HEK293 (cell line): ENCODE results near the gene EHMT1.

Experiments
- CTCF ChIA-PET: fragments of 350-600 bp; formaldehyde crosslinking; extraction: SDS; loops from one replicate; lab custom pipeline; 2021; ENCODE audit warnings: antibody characterized with exemption; lab: Yijun Ruan, JAX
- POLR2A ChIA-PET: fragments of 300-600 bp; formaldehyde crosslinking; extraction: SDS; loops from one replicate; lab custom pipeline; 2020; ENCODE audit warnings: antibody characterized with exemption, inconsistent platforms; lab: Yijun Ruan, JAX
- H3K27ac ChIP-seq: fragments of 200-500 bp; sonication (Bioruptor generic); 2 replicates; pipeline ENCODE4 v1.5.1; 2014; ENCODE audit warnings: low read depth, low read length, control low read depth, inconsistent platforms; ENCODE audit errors: extremely low read depth
- H3K36me3 ChIP-seq, 2 experiments: fragments of 200-500 bp in 1 of 2; sonication (Bioruptor generic) in 1 of 2; 1 replicate in 1 of 2; 2 replicates in 1 of 2; pipeline ENCODE4 v1.5.1; 2014 to 2017; ENCODE audit warnings: inconsistent platforms in 2 of 2, low read length in 2 of 2; ENCODE audit not compliant: control insufficient read depth in 2 of 2, insufficient read depth in 1 of 2
- H3K4me1 ChIP-seq: fragments of 200-500 bp; sonication (Bioruptor generic); 2 replicates; pipeline ENCODE4 v1.5.1; 2014; ENCODE audit warnings: mild to moderate bottlenecking, low read length, inconsistent platforms; ENCODE audit not compliant: control insufficient read depth, insufficient read depth
- H3K4me3 ChIP-seq: 2 replicates; pipeline ENCODE4 v1.5.1; 2011; ENCODE audit warnings: low read depth, mild to moderate bottlenecking, control low read depth, low read length, moderate library complexity
- H3K9me3 ChIP-seq: fragments of 200-500 bp; sonication (Bioruptor generic); 2 replicates; pipeline ENCODE4 v1.5.1; 2014; ENCODE audit warnings: low read depth, low read length, inconsistent platforms; ENCODE audit not compliant: control insufficient read depth, insufficient read depth
- GFI1B ChIP-seq: fragments of 450-650 bp; formaldehyde crosslinking; IDR thresholded peaks from 2 replicates; pipeline ENCODE4 v1.5.1; 2016; ENCODE audit warnings: missing biosample characterization, missing genetic modification characterization
- GLIS2 ChIP-seq: fragments of 450-650 bp; formaldehyde crosslinking; IDR thresholded peaks from 2 replicates; pipeline ENCODE4 v1.5.1; 2016; ENCODE audit warnings: missing biosample characterization, missing genetic modification characterization
- IKZF3 ChIP-seq: fragments of 450-650 bp; IDR thresholded peaks from 2 replicates; pipeline ENCODE4 v1.5.0; 2018; ENCODE audit warnings: missing biosample characterization, mild to moderate bottlenecking, missing genetic modification characterization, moderate library complexity
- KLF10 ChIP-seq: fragments of 450-650 bp; IDR thresholded peaks from 2 replicates; pipeline ENCODE4 v1.5.1; 2018; ENCODE audit warnings: missing biosample characterization, mild to moderate bottlenecking, missing genetic modification characterization
- MZF1 ChIP-seq: fragments of 450-650 bp; formaldehyde crosslinking; IDR thresholded peaks from 2 replicates; pipeline ENCODE4 v1.5.1; 2017; ENCODE audit warnings: missing biosample characterization, missing genetic modification characterization, borderline replicate concordance
- SCRT2 ChIP-seq: fragments of 450-650 bp; formaldehyde crosslinking; IDR thresholded peaks from 2 replicates; pipeline ENCODE4 v1.5.1; 2016; ENCODE audit warnings: missing biosample characterization, missing genetic modification characterization
- SP7 ChIP-seq: fragments of 450-650 bp; formaldehyde crosslinking; IDR thresholded peaks from 2 replicates; pipeline ENCODE4 v1.5.1; 2016; ENCODE audit warnings: missing biosample characterization, missing genetic modification characterization
- ZBTB6 ChIP-seq: fragments of 450-650 bp; formaldehyde crosslinking; IDR thresholded peaks from 2 replicates; pipeline ENCODE4 v1.5.1; 2017; ENCODE audit warnings: missing biosample characterization, missing genetic modification characterization
- ZBTB8A ChIP-seq: fragments of 450-650 bp; formaldehyde crosslinking; IDR thresholded peaks from 2 replicates; pipeline ENCODE4 v1.5.1; 2016; ENCODE audit warnings: missing biosample characterization, missing genetic modification characterization
- ZNF16 ChIP-seq: fragments of 450-650 bp; formaldehyde crosslinking; IDR thresholded peaks from 2 replicates; pipeline ENCODE4 v1.5.1; 2016; ENCODE audit warnings: low read depth, missing biosample characterization, missing genetic modification characterization
- ZNF174 ChIP-seq: fragments of 450-650 bp; formaldehyde crosslinking; IDR thresholded peaks from 2 replicates; pipeline ENCODE4 v1.5.0; 2017; ENCODE audit warnings: missing biosample characterization, mild to moderate bottlenecking, missing genetic modification characterization
- ZNF221 ChIP-seq: fragments of 450-650 bp; formaldehyde crosslinking; IDR thresholded peaks from 2 replicates; pipeline ENCODE4 v1.5.1; 2017; ENCODE audit warnings: missing biosample characterization, missing genetic modification characterization, borderline replicate concordance
- ZNF23 ChIP-seq: fragments of 450-650 bp; formaldehyde crosslinking; IDR thresholded peaks from 2 replicates; pipeline ENCODE4 v1.5.1; 2016; ENCODE audit warnings: missing biosample characterization, missing genetic modification characterization, borderline replicate concordance
- ZNF26 ChIP-seq: fragments of 450-650 bp; formaldehyde crosslinking; IDR thresholded peaks from 2 replicates; pipeline ENCODE4 v1.5.1; 2016; ENCODE audit warnings: missing biosample characterization, missing genetic modification characterization
- ZNF292 ChIP-seq: fragments of 450-650 bp; formaldehyde crosslinking; IDR thresholded peaks from 2 replicates; pipeline ENCODE4 v1.5.1; 2016; ENCODE audit warnings: low read depth, missing biosample characterization, missing genetic modification characterization, borderline replicate concordance
- ZNF302 ChIP-seq: fragments of 450-650 bp; formaldehyde crosslinking; IDR thresholded peaks from 2 replicates; pipeline ENCODE4 v1.5.1; 2016; ENCODE audit warnings: missing biosample characterization, missing genetic modification characterization, low read depth
- ZNF501 ChIP-seq: fragments of 450-650 bp; formaldehyde crosslinking; IDR thresholded peaks from 2 replicates; pipeline ENCODE4 v1.5.1; 2016; ENCODE audit warnings: missing biosample characterization, missing genetic modification characterization
- ZNF514 ChIP-seq: fragments of 450-650 bp; formaldehyde crosslinking; IDR thresholded peaks from 2 replicates; pipeline ENCODE4 v1.5.1; 2016; ENCODE audit warnings: missing biosample characterization, missing genetic modification characterization
- ZNF521 ChIP-seq: fragments of 450-650 bp; formaldehyde crosslinking; IDR thresholded peaks from 2 replicates; pipeline ENCODE4 v1.5.1; 2017; ENCODE audit warnings: missing biosample characterization, mild to moderate bottlenecking, missing genetic modification characterization
- ZNF561 ChIP-seq: fragments of 450-650 bp; IDR thresholded peaks from 2 replicates; pipeline ENCODE4 v1.5.1; 2018; ENCODE audit warnings: missing biosample characterization, missing genetic modification characterization, borderline replicate concordance
- ZNF596 ChIP-seq: fragments of 450-650 bp; IDR thresholded peaks from 2 replicates; pipeline ENCODE4 v1.5.0; 2018; ENCODE audit warnings: missing biosample characterization, mild to moderate bottlenecking, missing genetic modification characterization, moderate library complexity
- ZNF610 ChIP-seq: fragments of 450-650 bp; formaldehyde crosslinking; IDR thresholded peaks from 2 replicates; pipeline ENCODE4 v1.5.1; 2016; ENCODE audit warnings: missing biosample characterization, missing genetic modification characterization, borderline replicate concordance
- ZNF626 ChIP-seq: fragments of 450-650 bp; sonication (Bioruptor Pico); formaldehyde crosslinking; IDR thresholded peaks from 2 replicates; pipeline ENCODE4 v1.5.1; 2018; ENCODE audit warnings: missing biosample characterization, missing genetic modification characterization, inconsistent platforms
- ZNF654 ChIP-seq: fragments of 450-650 bp; formaldehyde crosslinking; IDR thresholded peaks from 2 replicates; pipeline ENCODE4 v1.5.1; 2016; ENCODE audit warnings: low read depth, missing biosample characterization, missing genetic modification characterization
- ZSCAN30 ChIP-seq: fragments of 450-650 bp; IDR thresholded peaks from 2 replicates; pipeline ENCODE4 v1.5.1; 2018; ENCODE audit warnings: missing biosample characterization, mild to moderate bottlenecking, missing genetic modification characterization, moderate library complexity
- TF ChIP-seq, protein P1 (sequence below): fragments of 450-650 bp; formaldehyde crosslinking; IDR thresholded peaks from 2 replicates; pipeline ENCODE4 v1.5.1; 2016; ENCODE audit warnings: missing biosample characterization, missing genetic modification characterization
- TF ChIP-seq, protein P2 (sequence below): fragments of 450-650 bp; formaldehyde crosslinking; IDR thresholded peaks from 2 replicates; pipeline ENCODE4 v1.5.1; 2016; ENCODE audit warnings: missing biosample characterization, missing genetic modification characterization
- TF ChIP-seq, protein P3 (sequence below): fragments of 450-650 bp; formaldehyde crosslinking; IDR thresholded peaks from 2 replicates; pipeline ENCODE4 v1.5.1; 2017; ENCODE audit warnings: missing biosample characterization, missing genetic modification characterization
- TF ChIP-seq, protein P4 (sequence below): fragments of 450-650 bp; formaldehyde crosslinking; IDR thresholded peaks from 2 replicates; pipeline ENCODE4 v1.5.1; 2016; ENCODE audit warnings: missing biosample characterization, missing genetic modification characterization, borderline replicate concordance

Gene EHMT1

DNA sequence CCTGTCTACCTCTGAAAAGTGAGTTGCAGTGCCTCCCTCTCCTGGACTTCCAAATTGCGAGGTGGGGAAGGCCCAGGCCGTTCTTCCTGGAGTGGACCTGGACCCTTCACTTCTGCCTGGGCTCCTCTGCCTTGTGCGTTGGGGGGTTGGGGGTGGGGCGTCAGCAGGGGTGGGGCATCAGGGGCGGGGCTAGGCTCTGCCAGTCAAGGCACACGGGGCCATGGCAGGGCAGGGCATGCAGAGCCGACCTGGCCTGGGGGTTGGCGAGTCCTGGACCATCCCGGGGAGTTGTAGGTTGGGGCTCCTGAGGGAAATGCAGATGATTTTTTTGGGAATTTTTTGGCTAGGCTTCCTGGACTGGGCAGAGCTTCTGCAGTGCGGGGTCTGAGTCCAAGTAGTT, 87.1 kb downstream of the EHMT1 start:
- Histone ChIP-seq H3K9me3 (no peaks in the 10 kb centered on the region), H3K4me3 (no peak overlapping the region), H3K36me3 (no peaks in the 10 kb centered on the region), H3K27ac (no peak overlapping the region), H3K4me1 (no peaks in the 10 kb centered on the region)
- ChIA-PET CTCF (no interaction called here), POLR2A (no interaction called here)
- no peak for TF ChIP-seq ZNF26 (tag by site-specific recombination)
- TF ChIP-seq, protein P1, sequence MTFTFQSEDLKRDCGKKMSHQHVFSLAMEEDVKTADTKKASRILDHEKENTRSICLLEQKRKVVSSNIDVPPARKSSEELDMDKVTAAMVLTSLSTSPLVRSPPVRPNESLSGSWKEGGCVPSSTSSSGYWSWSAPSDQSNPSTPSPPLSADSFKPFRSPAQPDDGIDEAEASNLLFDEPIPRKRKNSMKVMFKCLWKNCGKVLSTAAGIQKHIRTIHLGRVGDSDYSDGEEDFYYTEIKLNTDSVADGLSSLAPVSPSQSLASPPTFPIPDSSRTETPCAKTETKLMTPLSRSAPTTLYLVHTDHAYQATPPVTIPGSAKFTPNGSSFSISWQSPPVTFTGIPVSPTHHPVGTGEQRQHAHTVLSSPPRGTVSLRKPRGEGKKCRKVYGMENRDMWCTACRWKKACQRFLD (tag by site-specific recombination), result no peak
- no peak for TF ChIP-seq SCRT2
- no peak for TF ChIP-seq ZNF514 (tag by site-specific recombination)
- no peak for TF ChIP-seq ZNF174
- no peak for TF ChIP-seq ZNF521 (tag by site-specific recombination)
- no peak for TF ChIP-seq ZBTB6 (tag by site-specific recombination)
- TF ChIP-seq ZNF596 (tag by site-specific recombination), result no peak
- TF ChIP-seq ZNF561 (tag by site-specific recombination), result no peak
- TF ChIP-seq ZBTB8A (tag by site-specific recombination), result no peak
- TF ChIP-seq KLF10, result no peak
- TF ChIP-seq ZNF654 (tag by site-specific recombination), result no peak
- TF ChIP-seq ZNF23 (tag by site-specific recombination), result no peak
- TF ChIP-seq, protein P2, sequence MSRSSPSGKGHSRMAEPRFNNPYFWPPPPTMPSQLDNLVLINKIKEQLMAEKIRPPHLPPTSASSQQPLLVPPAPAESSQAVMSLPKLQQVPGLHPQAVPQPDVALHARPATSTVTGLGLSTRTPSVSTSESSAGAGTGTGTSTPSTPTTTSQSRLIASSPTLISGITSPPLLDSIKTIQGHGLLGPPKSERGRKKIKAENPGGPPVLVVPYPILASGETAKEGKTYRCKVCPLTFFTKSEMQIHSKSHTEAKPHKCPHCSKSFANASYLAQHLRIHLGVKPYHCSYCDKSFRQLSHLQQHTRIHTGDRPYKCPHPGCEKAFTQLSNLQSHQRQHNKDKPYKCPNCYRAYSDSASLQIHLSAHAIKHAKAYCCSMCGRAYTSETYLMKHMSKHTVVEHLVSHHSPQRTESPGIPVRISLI (tag by site-specific recombination), result no peak
- TF ChIP-seq ZNF292 (tag by site-specific recombination), result no peak
- no peak for TF ChIP-seq ZNF501
- no peak for TF ChIP-seq ZNF221 (tag by site-specific recombination)
- TF ChIP-seq ZSCAN30, result no peak
- no peak for TF ChIP-seq ZNF16
- no peak for TF ChIP-seq IKZF3 (tag by site-specific recombination)

GRCh38 chr9:137707361-137707760, 88.6 kb downstream of the EHMT1 start:
- H3K27ac ChIP-seq, result no peak overlapping the region
- H3K9me3 ChIP-seq, result no peaks in the 10 kb centered on the region
- H3K4me1 ChIP-seq, result no peaks in the 10 kb centered on the region
- POLR2A ChIA-PET, result no interaction called here
- H3K36me3 ChIP-seq, result peaks cover 0 to 14% of the 10 kb centered on the region in 2 experiments; a peak in 1 of 3 replicates
- CTCF ChIA-PET, result interaction anchor here (3.8 kb wide), 1 partner anchor 12 kb away, joined by 15 read pairs; no protein-coding TSS in a partner anchor
- no peak overlapping the region for H3K4me3 ChIP-seq
- TF ChIP-seq, protein P3, sequence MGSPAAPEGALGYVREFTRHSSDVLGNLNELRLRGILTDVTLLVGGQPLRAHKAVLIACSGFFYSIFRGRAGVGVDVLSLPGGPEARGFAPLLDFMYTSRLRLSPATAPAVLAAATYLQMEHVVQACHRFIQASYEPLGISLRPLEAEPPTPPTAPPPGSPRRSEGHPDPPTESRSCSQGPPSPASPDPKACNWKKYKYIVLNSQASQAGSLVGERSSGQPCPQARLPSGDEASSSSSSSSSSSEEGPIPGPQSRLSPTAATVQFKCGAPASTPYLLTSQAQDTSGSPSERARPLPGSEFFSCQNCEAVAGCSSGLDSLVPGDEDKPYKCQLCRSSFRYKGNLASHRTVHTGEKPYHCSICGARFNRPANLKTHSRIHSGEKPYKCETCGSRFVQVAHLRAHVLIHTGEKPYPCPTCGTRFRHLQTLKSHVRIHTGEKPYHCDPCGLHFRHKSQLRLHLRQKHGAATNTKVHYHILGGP (tag by site-specific recombination), result no peak
- TF ChIP-seq ZNF654 (tag by site-specific recombination) (no peak), ZNF626 (tag by site-specific recombination) (no peak), ZNF302 (tag by site-specific recombination) (no peak), GFI1B (tag by site-specific recombination) (no peak), GLIS2 (tag by site-specific recombination) (no peak), MZF1 (tag by site-specific recombination) (no peak), ZNF610 (tag by site-specific recombination) (no peak), SP7 (no peak), ZNF501 (no peak)
- TF ChIP-seq, protein P4, sequence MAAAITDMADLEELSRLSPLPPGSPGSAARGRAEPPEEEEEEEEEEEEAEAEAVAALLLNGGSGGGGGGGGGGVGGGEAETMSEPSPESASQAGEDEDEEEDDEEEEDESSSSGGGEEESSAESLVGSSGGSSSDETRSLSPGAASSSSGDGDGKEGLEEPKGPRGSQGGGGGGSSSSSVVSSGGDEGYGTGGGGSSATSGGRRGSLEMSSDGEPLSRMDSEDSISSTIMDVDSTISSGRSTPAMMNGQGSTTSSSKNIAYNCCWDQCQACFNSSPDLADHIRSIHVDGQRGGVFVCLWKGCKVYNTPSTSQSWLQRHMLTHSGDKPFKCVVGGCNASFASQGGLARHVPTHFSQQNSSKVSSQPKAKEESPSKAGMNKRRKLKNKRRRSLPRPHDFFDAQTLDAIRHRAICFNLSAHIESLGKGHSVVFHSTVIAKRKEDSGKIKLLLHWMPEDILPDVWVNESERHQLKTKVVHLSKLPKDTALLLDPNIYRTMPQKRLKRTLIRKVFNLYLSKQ, result no peak
